HG03457 (cell line): ENCODE data around the gene GRIK2.

ENCODE experiments used
- ATAC-seq: cut with Tn5 transposase; IDR thresholded peaks from one replicate; pipeline ENCODE4 v1.9.1; 2021; ENCODE audit warnings: moderate number of reproducible peaks; ENCODE audit not compliant: unreplicated experiment

GRIK2 gene

GRCh38 chr6:101453221-101453620 lies 59.7 kb downstream of the GRIK2 start:
- no peak for ATAC-seq

DNA sequence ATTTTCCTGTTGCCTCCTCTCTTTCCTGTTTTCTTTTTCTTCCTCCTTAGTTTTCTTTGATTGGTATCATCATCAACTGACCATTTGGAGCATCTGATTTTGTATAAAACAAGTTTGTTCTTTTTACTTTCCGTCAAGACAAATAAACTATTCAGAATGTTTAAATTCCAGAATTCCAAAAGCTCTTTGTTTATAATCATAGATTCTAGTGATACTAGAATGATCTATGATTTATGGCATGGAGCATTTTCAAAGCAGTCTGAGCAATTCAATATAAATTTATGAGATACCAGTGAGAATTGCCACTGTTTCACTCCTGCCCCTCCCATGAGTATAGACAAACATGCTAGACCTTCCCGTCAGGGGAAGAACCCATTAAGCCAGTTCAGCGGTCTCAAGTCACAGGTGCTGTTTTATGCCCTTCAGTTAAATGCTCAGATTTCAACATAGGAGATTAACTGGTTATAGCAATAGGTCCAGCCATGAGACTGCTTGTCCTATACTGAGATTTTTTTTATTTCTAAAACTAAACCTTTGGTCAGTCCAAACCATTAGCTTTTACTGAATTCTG lies 60.7 kb downstream of the GRIK2 start:
- no peak for ATAC-seq

GRCh38 chr6:101458336-101458735 lies 64.8 kb downstream of the GRIK2 start:
- ATAC-seq = no peak

- ATAC-seq = no peak
These were observed 65.3 kb downstream of the GRIK2 start for GRCh38 chr6:101458826-101459225.

DNA sequence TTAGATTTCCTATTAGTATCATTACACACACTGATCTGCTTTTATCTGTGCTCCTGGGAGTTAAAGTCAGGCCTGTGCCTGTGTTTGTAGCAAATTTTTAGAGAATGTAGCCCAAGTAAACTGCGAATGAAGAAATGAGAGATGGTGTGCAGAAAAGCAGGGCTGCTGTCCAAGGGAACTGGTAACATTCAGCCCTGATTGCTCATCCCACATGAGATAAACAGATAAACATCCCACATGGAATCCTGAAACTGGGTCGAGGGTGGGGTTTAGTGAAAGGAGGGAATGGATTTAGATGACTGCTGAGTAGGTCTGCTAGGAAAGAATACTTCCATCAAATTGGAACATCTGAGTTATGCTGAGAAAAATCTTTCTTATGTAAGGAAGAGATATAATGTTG lies 69.1 kb downstream of the GRIK2 start:
- ATAC-seq = no peak

DNA sequence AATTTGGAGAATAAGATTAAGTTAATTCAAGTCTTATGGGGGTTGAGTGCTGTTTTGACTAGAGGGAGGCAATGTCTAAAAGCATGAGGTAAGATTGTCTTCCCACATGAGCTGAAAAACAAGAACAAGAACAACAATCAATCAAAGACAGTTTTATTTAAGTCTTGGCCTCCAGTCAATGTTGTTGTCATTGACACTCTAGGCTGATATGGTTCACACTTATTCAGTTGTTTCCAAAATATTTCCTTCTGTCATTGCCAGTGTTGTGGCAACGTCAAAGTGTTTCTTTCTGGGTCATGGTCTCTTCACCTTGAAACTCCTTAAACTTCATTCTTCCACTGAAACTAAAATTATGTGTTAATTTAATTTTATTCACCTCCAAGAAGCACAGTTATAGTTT lies 72.4 kb downstream of the GRIK2 start:
- ATAC-seq = no peak

GRCh38 chr6:101477436-101477835 lies 83.9 kb downstream of the GRIK2 start:
- no peak for ATAC-seq

GRCh38 chr6:101478891-101479290 lies 85.4 kb downstream of the GRIK2 start:
- no peak for ATAC-seq

- no peak for ATAC-seq
These were observed 89.1 kb downstream of the GRIK2 start for GRCh38 chr6:101482606-101483005.

GRCh38 chr6:101484781-101485180 lies 91.3 kb downstream of the GRIK2 start:
- no peak for ATAC-seq

GRCh38 chr6:101486124-101486523 lies 92.6 kb downstream of the GRIK2 start:
- ATAC-seq = no peak

DNA sequence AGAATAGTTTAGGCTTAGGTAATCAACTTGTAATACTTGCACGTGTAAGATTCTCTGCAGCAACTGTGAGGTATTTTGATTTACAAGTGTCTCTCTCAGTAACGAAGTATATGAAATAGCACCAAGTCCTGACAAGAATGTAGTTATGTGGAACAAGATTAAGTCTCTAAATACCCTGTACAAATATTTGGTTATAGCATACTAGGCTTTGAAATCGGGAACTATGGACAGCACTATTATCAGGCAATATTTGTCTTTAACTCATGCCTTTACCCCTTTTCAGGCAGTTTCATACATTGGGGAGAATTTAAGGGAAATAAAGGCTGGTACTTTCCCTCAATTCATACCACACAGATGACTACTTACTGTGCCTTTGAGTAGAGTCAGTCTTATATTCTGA lies 93.2 kb downstream of the GRIK2 start:
- ATAC-seq = no peak

DNA sequence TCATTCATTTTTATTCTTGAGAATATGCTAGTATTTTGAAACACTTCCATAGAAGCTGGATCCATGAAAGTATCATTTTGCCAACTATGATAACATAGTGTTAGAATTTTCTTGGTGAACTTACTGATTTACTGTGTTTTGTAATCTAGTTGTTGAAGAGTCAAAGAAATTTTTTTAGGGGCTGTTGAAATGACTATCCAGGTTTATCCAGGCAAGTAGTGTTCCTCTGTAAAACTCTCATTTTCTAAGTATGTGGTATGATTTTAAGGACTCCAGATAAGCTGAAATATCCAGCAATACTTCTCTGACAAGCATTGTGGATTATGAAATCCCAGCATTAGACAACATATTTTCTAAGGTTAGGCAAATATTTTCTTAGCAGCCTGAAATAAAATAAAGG lies 95.9 kb downstream of the GRIK2 start:
- no peak for ATAC-seq

DNA sequence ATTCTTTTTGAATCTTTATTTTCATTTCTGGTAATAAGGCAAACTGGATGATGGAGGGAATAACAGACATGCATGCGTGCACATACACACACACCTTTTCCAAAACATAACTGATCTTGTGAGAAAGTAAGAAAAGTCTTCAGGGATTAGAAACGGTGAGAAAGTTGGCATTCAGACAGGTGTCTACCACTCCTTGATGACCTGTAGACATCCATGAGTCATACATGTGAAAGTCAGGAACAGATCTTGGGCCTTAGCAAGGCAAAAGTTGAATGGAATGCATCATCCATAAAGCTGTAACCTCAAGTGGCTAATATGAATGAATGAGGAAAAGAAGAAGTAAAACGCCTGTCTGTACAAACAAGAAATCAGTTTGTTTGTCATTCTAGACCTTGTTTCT lies 97.3 kb downstream of the GRIK2 start:
- no peak for ATAC-seq

GRCh38 chr6:101502818-101503217 lies 109.3 kb downstream of the GRIK2 start:
- ATAC-seq = no peak

DNA sequence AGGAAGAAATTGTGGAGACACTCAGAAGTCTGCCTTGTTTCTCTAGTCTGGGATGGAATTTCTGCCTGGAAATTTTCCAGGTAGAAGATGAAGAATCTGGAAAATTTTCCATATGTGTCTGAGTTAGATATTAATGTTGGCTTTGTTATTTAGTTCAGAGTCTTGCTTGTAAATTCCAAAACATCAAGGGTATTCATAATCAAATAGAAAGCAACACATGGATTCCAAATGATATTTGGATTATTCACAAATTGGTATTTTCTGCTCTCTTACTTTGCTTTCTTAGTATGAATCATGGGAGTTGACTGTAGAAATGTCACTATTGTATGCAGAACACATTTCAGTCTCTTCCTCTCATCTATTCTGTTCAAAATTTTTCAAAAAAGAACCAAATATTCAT lies 116.0 kb downstream of the GRIK2 start:
- no peak for ATAC-seq

DNA sequence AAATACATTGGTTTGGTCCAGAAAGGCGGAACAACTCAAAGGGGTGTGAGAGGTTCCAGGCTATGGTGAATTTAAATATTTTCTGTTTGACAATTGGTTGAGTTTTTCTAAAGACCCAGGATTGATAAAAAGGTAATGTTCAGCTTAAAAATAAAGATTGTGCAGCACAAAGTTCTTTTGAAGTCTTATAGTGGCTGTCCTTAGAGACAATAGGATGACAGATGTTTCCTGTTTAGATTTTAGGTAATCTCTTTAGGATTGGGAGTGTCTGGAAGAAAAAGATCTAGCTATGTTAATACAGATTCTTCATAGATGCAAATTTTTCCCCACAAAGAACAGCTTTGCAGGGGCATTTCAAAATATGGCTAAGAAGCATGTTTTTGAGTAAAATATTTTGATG lies 119.7 kb downstream of the GRIK2 start:
- no peak for ATAC-seq

DNA sequence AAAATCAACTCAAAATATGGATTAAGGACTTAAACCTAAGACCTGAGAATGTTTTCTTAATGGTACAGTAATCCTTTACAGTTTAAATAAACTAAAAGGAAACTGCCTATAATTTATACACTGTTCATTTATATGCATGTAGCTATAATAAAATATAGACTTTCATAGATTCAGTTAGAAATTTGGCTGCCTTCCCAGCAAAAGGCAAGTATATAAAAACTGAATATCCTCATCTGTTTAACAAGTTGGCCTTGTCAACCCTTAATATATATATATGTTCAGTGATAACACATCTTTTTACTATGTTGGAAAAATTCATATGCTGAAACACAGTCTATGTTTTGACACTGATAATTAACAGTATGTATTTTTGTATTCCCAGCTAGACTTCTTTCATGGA lies 123.1 kb downstream of the GRIK2 start:
- ATAC-seq = no peak

GRCh38 chr6:101517632-101518031 lies 124.1 kb downstream of the GRIK2 start:
- ATAC-seq = no peak

DNA sequence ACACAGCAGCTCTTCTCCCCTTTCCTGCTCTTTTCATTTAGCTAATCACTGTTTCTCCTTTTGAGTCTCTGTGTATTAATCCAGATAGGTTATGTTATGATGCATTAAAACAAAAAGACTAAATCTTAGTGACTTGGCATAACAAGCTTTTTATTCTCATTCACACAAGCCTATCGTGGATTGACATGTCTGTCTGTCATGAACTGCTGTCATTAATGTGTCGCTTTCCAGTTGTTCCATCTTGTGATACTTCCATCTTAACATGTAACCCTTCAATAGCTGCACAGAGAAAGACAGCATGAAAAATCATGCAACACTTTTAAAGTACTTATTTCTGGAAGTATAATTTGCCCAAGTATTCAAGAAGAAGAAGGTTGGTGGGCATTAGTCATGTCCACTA lies 128.7 kb downstream of the GRIK2 start:
- ATAC-seq = no peak

DNA sequence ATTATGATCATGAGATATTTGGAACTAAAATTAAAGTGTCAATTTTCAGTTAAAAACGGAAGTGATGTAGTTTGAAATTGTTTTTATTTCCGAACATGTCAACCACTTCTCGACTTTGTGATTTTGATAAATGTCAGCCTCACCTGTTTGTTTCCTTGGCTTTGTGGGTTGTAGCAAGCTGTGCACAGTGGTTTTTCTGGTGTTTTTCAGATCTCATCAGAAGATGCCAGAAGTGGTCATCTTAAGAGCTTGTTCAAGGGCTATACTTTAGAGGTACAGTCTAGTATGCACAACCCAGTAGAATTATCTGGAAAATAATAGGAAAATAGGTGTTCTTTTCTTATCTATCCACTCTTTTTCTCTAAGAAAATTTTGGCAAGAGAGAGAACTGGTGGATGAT lies 134.0 kb downstream of the GRIK2 start:
- ATAC-seq = no peak

GRCh38 chr6:101528801-101529200 lies 135.3 kb downstream of the GRIK2 start:
- ATAC-seq = no peak

DNA sequence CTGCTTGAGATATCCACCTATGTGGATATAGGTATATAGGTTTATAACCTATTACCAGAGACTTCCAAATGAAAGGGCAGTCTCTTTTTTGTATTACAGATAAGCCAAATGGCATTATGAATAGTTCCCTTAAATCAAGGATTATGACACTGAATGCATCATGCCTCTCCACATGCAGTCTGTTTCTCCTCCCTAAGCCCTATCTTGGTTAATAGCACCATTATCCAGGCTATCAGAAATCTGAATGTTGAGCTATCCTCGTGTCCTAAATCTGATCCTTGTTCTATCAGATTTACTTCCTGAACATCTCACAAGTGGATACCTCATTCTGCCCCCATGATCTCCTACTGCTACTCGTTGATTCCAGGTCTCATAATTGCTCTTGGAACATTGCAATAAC lies 138.0 kb downstream of the GRIK2 start:
- ATAC-seq = no peak

DNA sequence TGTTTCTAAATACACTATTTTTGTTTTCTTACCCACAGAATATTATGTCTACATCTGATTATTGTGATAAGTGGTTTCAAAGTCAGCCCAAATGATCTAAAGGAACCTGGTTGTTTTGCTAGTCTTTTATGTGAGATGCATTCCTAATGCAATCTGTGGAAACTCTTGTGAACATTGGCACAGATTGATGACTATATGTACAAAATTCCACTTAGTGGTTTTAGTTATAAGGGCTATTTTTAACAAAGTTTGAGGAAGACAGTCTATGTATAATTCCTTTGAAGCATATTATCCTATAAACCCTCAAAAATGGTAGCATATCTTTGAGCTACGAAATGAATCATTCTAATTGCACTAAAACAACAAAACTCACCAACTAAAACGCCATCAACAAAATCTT lies 140.9 kb downstream of the GRIK2 start:
- ATAC-seq = no peak
